NCI-H1694 treated with DMSO at 0.1 percent for 48 hours (cell line): Measurements from ENCODE around the gene HTR1D.
A peak's percentile ranks its signal among the peaks of the same experiment; 100 is the strongest.
"Not testable (repeated sequence)": the region's sequence is repeated elsewhere in the genome, so short reads cannot be mapped to it uniquely, and the experiment has no call there.

Source experiments
- DNase-seq: peaks from one replicate; lab custom pipeline; 2025; lab: John Stamatoyannopoulos, UW

The HTR1D gene

GRCh38 chr1:23216771-23217420 is 406 bp downstream of the HTR1D start:
- DNase-seq: no peak

DNA sequence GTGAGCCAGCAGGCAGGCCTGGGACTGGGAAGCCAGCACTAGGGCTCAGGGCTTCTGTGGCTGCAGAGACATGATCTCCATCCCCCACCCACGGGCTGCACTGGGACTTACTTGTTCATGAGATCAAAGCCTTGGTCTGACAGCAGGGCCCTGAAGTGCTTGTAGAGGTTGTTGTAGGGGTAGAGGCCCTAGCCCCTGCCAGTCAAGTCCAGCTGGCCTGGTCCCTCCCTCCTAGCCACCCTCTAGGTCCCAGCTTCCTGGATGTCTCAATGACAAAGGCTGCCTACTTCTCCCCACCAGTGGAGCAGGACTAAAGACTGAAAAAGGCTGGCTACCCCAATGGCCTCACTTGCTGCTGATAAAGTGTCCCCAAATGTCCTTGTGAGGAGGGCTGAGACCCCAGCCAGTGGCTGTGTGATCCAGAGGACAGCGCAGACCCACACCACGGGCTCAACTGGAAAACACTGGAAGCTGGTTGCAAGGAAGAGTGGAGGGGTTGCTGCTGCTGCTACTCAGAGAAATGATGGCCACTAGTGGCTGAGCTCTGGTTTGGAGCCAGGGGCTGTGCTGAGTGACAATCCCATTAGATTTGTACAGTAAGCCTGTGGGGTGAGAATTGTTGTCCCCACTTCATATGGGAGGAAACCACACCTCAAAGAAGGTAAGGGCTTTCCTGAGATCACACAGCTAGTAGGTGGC is 1.4 kb downstream of the HTR1D start:
- no peak for DNase-seq

GRCh38 chr1:23215291-23215690 is 2.0 kb downstream of the HTR1D start:
- DNase-seq: no peak

DNA sequence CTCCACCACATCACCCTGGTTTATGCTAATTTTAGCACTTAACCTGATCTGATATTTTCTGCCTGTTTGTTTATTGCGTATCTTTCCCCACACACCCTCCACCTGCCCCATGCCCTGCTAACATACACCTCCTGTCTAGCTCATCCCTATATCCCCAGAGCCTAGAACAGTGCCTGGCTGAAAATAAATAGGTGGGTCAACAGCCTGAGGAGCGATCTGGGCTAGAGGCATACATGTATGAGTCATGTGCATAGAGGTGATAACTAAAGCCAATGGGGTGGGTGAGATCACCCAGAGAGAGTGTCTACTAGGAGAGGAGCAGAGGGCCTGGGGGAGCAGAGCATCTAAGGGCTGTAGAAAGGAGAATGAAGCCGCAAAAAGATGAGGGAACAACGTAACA is 2.7 kb downstream of the HTR1D start:
- no peak for DNase-seq

GRCh38 chr1:23211955-23212354 is 5.3 kb downstream of the HTR1D start:
- no peak for DNase-seq

DNA sequence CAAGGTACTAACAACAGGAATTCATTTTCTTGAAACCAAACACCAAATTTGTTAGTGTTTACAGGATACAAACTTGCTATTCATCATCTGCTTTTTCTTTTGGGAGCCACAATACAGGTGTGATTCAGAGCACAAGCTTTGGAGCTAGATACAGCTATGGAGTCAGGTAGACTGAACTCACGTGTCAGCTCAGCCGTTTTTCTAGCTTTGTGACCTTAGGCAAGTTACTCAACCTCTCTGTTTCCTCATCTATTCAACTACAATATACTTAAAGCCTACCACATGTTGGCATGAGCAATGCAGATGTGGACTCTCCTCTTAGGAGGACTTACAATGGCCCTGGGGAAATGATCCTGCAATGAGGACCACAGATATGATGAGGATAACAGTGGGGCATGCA is 6.3 kb downstream of the HTR1D start:
- DNase-seq: no peak

DNA sequence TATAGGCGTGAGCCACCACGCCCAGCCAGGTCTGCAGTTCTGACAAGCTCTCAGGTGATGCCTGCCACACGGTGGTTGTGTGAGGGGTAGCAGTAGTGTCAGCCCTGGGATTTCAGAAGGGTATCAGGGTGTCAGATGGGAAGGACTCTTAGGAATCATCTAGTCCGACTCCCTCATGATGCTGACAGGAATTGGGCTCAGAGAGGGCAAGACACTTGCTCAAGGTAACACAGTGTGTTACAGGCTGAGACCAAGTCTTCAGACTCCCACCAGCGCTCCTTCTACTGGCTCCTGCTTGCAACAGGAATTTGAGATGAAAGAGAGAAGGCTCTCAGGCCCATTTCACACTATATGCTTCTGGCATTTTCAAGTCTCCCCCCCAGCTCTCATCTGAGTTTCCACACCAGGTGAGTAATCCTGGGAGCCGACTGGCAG is 6.9 kb downstream of the HTR1D start:
- DNase-seq: no peak

DNA sequence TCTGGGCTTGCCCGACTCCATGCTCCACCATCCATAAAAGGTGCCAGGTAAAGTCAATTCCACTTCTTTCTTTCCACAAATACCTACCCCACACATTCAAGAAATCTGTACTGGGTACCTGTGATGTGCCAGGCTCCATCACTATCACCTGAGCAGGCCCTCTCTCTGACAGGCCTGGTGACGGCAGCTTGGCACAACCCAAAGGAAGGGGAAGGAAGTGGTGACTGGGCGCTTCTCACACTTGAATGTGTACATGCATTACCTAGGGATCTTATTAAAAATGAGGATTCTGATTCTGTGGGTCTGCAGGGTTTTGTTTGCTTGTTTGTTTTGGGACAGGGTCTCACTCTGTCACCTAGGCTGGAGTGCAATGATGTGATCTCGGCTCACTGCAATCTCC is 7.5 kb downstream of the HTR1D start:
- no peak for DNase-seq

- no peak for DNase-seq
These were observed 8.8 kb downstream of the HTR1D start for GRCh38 chr1:23208527-23208926.

- not testable (repeated sequence) for DNase-seq
These were observed 9.6 kb downstream of the HTR1D start for GRCh38 chr1:23207733-23208132.

DNA sequence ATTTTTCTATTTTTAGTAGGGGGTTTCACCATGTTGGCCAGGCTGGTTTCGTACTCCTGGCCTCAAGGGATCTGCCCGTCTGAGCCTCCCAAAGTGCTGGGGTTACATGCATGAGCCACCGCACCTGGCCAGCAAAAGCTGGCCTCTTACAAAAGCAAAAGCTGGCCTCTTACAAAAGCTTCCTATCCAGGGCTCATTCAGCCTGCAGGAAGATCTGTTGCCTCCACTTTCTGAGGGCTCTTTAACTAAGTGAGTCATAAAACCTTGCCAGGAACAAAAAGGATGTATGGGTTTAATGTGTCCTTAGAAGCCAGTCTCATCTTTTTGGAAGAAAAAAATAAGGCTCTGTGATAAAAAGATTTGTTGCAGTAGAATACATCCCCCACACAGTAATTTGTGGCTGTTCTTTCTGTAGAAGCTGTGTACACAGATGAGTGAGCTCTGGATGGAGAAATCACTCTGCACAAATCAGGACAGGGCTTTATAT is 15.0 kb downstream of the HTR1D start:
- no peak for DNase-seq

- no peak for DNase-seq
These were observed 16.4 kb downstream of the HTR1D start for GRCh38 chr1:23200883-23201282.

DNA sequence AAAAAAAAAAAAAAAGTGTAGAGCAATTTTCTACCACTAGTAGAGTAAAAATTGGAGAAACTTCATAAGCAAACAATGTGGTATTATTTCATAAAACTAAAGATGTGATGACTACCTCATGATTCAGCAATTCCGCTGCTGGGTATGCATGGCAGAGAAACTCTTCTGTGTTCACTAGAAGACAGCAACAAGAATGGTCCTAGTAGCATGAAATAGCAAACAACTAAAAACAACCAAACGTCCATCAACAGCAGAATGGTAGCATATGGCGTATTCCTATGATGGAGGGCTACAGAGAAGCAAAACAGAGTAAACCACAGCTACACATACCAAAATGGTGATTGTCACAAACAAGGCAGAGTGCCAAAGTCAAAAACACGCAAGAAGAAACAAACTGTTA is 18.9 kb downstream of the HTR1D start:
- DNase-seq: peak; percentile 10

DNA sequence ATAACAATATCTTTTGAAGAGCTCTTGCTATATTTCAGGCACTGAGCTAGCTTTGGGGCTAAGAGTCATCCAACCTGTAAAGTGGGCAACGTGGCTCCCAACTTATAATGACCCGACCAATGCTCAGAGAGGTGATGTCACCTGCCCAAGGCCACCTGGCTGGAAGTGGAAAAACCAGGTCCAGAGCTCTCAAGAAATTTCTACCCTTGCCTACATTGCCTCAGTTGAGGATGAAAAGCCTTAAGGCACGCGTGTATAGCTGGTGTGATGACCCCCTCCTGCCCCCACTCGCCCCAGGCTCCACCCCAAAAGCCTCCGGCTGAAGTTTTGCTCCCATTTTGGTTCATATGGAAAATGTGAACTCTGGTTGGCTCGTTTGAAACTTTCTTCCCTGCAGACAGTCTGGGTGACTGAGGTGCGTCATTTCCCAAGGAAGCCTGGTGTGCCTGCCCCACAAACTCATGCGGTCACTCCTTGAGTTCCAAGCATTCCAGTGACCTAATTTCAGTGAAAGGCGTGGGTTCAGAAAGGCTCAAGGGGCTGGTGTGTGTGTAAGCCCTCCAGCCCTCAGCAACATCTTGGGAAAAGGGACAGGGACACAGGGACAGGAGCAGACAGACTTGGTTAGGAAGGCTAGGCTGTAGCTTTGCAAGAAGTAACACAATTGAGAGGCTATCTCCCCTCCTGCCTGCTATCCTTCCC is 20.5 kb downstream of the HTR1D start:
- DNase-seq: no peak

DNA sequence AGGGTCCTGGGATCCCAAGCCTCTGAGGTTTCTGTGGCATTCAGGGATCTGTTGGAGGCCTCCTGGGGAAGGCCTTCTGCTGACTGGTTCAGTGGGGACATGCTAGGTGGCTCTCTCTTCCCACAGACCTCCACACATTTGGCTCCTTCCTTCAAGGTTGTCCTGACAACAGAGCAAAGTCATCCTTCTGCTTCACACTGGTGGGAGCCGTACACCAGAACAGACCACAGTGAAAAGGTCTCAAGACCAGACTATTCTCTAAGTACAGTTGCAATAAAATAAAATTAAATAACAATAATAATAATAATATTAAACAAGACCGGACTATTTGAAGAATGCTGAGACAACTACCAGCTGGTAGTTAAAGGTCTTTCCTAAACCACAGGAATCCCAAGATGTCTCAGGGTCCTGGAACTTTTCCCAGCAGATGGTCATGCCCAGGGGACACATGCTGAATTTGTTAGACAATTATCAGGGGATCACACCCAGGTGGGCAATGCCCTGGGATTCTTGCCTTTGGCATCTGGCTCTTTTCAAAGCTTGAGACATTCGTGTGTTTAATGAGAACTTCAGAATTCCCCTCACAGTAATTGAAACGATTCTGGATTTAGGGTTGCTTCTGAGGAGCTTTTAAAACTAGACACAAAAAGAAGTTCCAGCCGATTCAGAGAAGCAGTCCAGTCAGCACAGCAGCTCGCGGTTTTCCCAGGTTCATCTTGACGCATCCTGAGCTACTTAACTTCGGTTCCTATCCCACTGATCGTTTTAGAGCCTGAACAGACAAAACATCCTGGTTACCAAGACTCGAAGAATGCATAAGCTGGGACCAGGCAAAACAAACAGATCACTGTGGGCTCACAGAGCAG is 22.9 kb downstream of the HTR1D start:
- DNase-seq: no peak

GRCh38 chr1:23193391-23194118 is 23.7 kb downstream of the HTR1D start:
- DNase-seq: no peak

DNA sequence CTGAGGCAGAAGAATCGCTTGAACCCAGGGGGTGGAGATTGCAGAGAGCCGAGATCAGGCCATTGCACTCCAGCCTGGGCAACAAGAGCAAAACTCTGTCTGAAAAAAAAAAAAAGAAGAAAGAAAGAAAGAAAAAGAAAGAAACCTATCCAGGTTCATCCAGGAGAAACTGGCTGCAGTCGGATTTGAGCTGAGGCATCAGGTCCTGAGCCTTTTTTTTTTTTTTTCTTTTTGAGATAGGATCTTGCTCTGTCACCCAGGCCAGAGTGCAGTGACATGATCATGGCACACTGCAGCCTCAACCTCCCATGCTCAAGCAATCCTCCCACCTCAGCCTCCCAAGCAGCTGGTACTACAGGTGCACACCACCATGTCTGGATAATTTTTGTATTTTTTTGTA is 26.1 kb downstream of the HTR1D start:
- no peak for DNase-seq

- DNase-seq: not testable (repeated sequence)
These were observed 28.3 kb downstream of the HTR1D start for GRCh38 chr1:23188936-23189452.

DNA sequence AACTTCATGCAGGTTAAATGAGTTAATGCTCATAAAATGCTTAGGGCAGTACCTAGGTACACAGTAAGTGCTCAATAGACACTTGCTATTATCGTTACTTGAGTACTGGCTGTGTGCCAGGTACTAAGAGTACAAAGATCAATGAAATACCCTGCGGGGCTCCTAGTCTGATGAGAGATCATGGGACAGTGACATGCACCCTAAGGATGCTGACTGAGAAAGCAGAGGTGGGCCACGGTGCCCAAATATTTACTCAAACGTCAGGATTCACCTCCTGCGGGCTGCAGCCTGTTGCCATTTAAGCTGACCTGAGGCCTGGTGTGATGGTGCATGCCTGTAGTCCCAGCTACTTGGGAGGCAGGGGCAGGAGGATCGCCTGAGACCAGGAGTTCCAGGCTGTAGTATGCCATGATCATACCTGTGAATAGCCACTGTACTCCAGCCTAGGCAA is 28.8 kb downstream of the HTR1D start:
- no peak for DNase-seq

DNA sequence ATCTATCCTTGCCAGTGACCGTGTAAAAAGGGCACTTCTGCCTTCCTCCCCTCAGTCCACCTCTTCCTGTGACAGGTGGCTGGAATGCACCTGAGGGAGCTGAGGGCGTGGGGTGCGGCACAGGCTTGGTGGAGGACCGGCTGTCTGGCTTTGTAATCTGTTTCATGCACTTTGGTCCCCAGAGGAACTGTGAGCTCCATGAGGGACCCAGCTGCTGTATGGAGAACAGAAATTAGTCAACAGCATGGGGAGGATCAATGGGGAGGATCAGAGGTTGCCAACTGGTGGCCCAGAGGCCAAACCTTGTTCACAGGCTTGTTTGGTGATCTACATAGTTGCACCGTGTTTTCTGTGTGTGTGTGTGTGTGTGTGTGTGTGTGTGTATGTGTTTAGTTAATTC is 29.7 kb downstream of the HTR1D start:
- no peak for DNase-seq

DNA sequence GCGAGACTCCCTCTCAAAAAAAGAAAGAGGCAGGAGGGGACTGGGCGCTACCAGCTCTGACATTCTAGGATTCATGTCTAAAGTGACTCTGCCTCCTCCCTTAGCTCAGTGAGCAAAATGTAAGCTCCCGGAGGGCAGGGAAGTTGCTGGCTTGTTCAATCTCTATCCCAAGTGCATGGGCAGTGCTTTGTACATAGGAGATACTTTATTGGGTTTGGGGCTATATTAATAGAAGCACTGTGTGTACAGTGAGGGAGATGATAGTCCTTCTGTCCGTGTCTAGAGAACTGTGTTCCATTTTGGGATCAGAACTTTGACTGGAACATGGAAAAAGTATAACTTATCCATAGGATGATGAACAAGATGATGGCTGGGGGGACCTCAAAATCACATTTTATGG is 31.9 kb downstream of the HTR1D start:
- DNase-seq: no peak
